ENCODE measurements around the gene SNAI3. TPM values are rescaled to one million over a fixed set of nuclear protein-coding genes. Genes with fewer than 3 reads are reported as not detected.

The SNAI3 gene
- total and polyA plus RNA-seq, 9 of the 15 experiments (the other 6 are each of a cell fraction or from before 2014, with no cell fraction given), result 0.04 to 4.1 (median 0.80) TPM; not detected in 1

DNA sequence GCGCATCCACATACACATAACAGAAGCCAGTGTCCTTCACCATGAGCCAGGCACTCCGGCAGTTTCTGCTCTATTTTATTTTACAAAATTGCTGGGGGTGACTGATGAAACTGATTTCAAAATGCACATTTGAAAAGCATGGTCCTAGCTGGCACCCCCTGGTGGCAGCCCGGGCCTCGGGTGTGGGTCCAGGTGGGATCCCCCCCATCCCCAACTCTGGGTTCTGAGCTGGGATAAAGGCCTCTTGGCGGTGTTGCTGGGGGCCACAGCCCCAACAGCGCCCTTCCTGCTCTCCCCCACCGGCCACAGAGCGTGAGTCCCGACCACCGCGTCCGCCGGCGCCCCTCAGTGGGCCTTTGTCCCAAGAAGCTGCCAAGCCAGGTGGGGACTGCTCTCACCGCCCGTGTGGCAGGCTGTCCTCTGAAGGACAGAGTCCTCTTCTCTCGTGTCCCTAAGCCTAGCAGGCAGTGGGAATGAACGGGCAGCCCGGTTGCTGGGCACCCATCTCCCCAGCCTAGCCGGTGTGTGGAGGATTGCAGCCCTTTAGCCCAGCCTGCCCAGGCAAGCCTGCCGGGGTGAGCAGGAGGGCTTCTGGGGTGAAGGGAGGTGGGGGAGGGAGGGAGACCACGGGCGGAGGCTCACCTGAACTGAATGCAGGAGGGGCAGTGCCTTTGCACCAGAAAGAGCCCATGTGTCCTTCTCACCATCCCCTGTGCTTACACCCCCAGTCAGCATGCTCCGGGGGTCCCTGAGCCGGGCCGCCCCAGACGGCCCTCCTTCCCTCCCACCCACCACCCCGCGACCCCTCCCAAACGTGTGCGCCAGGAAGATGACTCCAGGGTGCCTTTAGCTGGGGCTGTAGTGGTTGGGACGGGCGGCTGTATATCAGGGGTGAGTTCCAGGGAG is 898 bp downstream of the SNAI3 start (continued):
- TF ChIP-seq, protein P1, sequence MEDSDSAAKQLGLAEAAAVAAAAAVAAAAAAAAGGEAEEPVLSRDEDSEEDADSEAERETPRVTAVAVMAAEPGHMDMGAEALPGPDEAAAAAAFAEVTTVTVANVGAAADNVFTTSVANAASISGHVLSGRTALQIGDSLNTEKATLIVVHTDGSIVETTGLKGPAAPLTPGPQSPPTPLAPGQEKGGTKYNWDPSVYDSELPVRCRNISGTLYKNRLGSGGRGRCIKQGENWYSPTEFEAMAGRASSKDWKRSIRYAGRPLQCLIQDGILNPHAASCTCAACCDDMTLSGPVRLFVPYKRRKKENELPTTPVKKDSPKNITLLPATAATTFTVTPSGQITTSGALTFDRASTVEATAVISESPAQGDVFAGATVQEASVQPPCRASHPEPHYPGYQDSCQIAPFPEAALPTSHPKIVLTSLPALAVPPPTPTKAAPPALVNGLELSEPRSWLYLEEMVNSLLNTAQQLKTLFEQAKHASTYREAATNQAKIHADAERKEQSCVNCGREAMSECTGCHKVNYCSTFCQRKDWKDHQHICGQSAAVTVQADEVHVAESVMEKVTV (CRISPR knock-in tag; IDR thresholded peaks at IDR 0.05), result no peak
- TF ChIP-seq TAF9B (IDR thresholded peaks at IDR 0.05; ENCODE audit: partially characterized antibody) (no peak), HEY1 (CRISPR knock-in tag; IDR thresholded peaks at IDR 0.05; ENCODE audit: borderline replicate concordance) (no peak), NR2C2 (CRISPR knock-in tag; IDR thresholded peaks at IDR 0.05) (0 out of 2 replicates have a peak, but pooled peaks have one; percentile 33), NR2C2 (tag; IDR thresholded peaks at IDR 0.05) (no peak), KLF16 (IDR thresholded peaks at IDR 0.05) (no peak), BHLHE40 (IDR thresholded peaks at IDR 0.05; ENCODE audit: low read length) (no peak), CTCF (IDR thresholded peaks at IDR 0.05 in 2 of 3, conservative IDR thresholded peaks at IDR 0.05 in 1 of 3; ENCODE audit: insufficient read depth in 2 of 3, low read depth in 1 of 3, low read length in 3 of 3) (peak; percentile 56 to 69 (median 64)), SLC30A9 (CRISPR knock-in tag; IDR thresholded peaks at IDR 0.05) (no peak), MBD2 (IDR thresholded peaks at IDR 0.05; ENCODE audit: borderline replicate concordance, low read depth) (no peak), BRD9 (IDR thresholded peaks at IDR 0.05; ENCODE audit: low read depth, partially characterized antibody) (no peak), CHCHD3 (CRISPR knock-in tag; IDR thresholded peaks at IDR 0.05) (no peak), ATF6 (CRISPR knock-in tag; IDR thresholded peaks at IDR 0.05) (no peak), SMARCE1 (IDR thresholded peaks at IDR 0.05) (0 out of 2 replicates have a peak, but pooled peaks have one; percentile 6), EGR1 (conservative IDR thresholded peaks at IDR 0.05) (no peak), ZNF175 (CRISPR knock-in tag; IDR thresholded peaks at IDR 0.05; ENCODE audit: low read depth) (no peak)
- TF ChIP-seq, protein P2, sequence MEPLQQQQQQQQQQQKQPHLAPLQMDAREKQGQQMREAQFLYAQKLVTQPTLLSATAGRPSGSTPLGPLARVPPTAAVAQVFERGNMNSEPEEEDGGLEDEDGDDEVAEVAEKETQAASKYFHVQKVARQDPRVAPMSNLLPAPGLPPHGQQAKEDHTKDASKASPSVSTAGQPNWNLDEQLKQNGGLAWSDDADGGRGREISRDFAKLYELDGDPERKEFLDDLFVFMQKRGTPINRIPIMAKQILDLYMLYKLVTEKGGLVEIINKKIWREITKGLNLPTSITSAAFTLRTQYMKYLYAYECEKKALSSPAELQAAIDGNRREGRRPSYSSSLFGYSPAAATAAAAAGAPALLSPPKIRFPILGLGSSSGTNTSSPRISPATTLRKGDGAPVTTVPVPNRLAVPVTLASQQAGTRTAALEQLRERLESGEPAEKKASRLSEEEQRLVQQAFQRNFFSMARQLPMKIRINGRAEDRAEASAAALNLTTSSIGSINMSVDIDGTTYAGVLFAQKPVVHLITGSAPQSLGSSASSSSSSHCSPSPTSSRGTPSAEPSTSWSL (CRISPR knock-in tag; IDR thresholded peaks at IDR 0.05; ENCODE audit: borderline replicate concordance), result no peak
- TF ChIP-seq, protein P3, sequence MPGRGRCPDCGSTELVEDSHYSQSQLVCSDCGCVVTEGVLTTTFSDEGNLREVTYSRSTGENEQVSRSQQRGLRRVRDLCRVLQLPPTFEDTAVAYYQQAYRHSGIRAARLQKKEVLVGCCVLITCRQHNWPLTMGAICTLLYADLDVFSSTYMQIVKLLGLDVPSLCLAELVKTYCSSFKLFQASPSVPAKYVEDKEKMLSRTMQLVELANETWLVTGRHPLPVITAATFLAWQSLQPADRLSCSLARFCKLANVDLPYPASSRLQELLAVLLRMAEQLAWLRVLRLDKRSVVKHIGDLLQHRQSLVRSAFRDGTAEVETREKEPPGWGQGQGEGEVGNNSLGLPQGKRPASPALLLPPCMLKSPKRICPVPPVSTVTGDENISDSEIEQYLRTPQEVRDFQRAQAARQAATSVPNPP (IDR thresholded peaks at IDR 0.05; ENCODE audit: borderline replicate concordance, insufficient read depth, insufficient read length), result no peak

Measured in K562 (cell line).